ENCODE data around the gene TMPRSS13. TPM values are rescaled to one million over a fixed set of nuclear protein-coding genes. Genes with fewer than 3 reads are reported as not detected.
A peak's percentile ranks its signal among the peaks of the same experiment; 100 is the strongest.

TMPRSS13 gene
- total and polyA plus RNA-seq, 8 donors, result 0.19 to 3.8 (median 1.2) TPM; not detected in 3

DNA sequence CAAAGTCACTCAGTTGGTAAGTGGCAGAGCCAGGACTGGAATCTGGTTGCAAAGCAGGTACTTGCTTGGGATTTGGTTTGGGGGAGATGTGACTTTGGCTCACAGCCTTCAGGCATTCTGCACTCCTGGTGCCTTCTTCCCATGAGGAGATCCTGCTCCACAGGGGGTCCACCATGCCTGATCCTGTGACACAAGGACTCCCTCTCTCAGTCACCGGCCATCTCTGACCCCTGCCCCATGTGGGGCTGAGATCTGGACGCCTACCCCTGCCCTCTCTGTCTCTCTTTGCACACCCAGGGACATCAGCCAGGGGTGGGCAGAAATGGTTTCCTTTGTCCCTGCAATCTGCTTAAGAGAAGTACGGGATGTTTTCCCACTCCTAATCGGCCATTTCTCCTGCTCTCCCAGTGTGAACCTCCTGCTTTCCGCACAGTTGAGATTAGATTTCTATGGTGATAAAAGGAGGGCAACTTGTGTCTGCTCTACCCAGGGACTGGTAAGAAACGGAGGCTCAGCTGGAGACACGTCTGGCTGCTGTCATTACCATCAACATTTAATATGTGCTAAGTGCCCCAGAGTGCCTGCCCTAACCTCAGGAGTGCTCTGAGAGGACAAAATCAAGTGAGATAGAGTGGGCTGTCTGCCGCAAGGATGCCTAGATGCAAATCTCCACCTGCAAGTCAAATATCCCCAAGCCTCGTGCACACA, 41.6 kb downstream of the TMPRSS13 start:
- intact Hi-C loops (cut with DNase I; ENCODE audit: low total_unique reads), result no loop called here
- Histone ChIP-seq H3K27ac (peak overlapping the region in 1 of 5 donors; percentile 47), H3K36me3 (no peaks in the 10 kb centered on the region), H3K4me1 (peaks cover 3 to 36% (median 20%) of the 10 kb centered on the region in 4 donors), H3K9me3 (no peaks in the 10 kb centered on the region), H3K4me3 (no peak overlapping the region), H3K27me3 (peaks cover 0 to 15% (median 0%) of the 10 kb centered on the region in 3 donors)
- WGBS, 5 donors, result 39 to 67% (median 43%) methylated on average over 9 of the region's 9 CpGs
- peak in 1 of 2 donors; percentile 13 for DNase-seq
- no peak for TF ChIP-seq POLR2AphosphoS5 (IDR thresholded peaks at IDR 0.05)
- TF ChIP-seq EP300 (IDR thresholded peaks at IDR 0.05), result no peak
- no peak for TF ChIP-seq POLR2A (IDR thresholded peaks at IDR 0.05)
- TF ChIP-seq, protein P1, sequence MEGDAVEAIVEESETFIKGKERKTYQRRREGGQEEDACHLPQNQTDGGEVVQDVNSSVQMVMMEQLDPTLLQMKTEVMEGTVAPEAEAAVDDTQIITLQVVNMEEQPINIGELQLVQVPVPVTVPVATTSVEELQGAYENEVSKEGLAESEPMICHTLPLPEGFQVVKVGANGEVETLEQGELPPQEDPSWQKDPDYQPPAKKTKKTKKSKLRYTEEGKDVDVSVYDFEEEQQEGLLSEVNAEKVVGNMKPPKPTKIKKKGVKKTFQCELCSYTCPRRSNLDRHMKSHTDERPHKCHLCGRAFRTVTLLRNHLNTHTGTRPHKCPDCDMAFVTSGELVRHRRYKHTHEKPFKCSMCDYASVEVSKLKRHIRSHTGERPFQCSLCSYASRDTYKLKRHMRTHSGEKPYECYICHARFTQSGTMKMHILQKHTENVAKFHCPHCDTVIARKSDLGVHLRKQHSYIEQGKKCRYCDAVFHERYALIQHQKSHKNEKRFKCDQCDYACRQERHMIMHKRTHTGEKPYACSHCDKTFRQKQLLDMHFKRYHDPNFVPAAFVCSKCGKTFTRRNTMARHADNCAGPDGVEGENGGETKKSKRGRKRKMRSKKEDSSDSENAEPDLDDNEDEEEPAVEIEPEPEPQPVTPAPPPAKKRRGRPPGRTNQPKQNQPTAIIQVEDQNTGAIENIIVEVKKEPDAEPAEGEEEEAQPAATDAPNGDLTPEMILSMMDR (IDR thresholded peaks at IDR 0.05), result no peak

DNA sequence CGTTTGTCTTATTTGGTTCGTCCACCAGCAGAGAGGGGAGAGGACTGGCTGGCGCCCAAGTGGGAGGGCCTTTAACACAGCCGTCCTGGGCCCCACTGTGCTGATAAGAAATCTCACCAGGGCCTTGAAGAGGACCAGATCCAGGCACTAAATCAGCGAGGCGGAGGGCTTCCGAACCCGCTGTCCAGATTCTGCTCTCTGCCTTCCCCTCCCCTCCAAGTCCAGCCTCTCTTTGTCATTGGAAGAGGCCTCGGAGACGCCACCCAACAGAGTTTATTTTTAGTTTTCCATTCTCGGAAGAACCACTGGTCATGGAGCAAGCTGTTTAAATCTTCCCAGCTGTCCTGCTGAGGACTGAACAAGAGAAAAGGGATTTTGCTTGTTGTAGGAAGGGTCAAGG, 43.4 kb downstream of the TMPRSS13 start:
- Histone ChIP-seq H3K4me3 (no peak overlapping the region), H3K27ac (peak overlapping the region; percentile 64 to 83 (median 78)), H3K27me3 (peaks cover 0 to 15% (median 0%) of the 10 kb centered on the region in 3 donors), H3K36me3 (no peaks in the 10 kb centered on the region), H3K4me1 (peaks cover 3 to 49% (median 23%) of the 10 kb centered on the region in 4 donors), H3K9me3 (no peaks in the 10 kb centered on the region)
- TF ChIP-seq EP300 (IDR thresholded peaks at IDR 0.05), result no peak
- peak in 1 of 3 donors; percentile 29 for TF ChIP-seq POLR2AphosphoS5 (IDR thresholded peaks at IDR 0.05)
- DNase-seq, result peak in 1 of 2 donors; percentile 93
- intact Hi-C loops (cut with DNase I; ENCODE audit: low total_unique reads), result no loop called here
- WGBS, 5 donors, result 17 to 38% (median 31%) methylated on average over 11 of the region's 11 CpGs

DNA sequence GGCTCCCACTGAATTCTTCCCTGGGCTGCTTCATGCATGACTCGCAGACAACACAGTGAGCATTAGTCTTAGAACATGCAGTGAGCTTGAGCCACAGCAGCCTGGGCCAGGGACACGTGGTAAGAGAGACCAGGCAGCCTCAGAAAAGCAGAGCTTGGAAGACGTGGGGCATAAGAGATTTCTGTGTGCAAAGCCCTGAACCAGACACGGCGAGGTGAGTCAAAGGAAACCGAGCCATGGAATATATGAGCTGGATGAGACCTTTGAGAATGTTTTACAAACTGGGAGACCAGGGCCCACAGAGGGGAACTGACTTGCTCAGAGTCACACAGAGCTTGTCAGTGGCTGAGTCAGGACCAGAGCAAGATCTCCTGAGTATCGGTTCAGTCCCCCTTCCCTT, 44.2 kb downstream of the TMPRSS13 start:
- WGBS, 5 donors, result 60 to 82% (median 75%) methylated on average over 7 of the region's 7 CpGs
- H3K4me1 ChIP-seq, result peaks cover 3 to 50% (median 23%) of the 10 kb centered on the region in 4 donors
- no peaks in the 10 kb centered on the region for H3K36me3 ChIP-seq
- peaks cover 0 to 17% (median 0%) of the 10 kb centered on the region in 3 donors for H3K27me3 ChIP-seq
- H3K27ac ChIP-seq, result peak overlapping the region in 4 of 5 donors; percentile 74 to 83 (median 78)
- no peaks in the 10 kb centered on the region for H3K9me3 ChIP-seq
- intact Hi-C loops (cut with DNase I; ENCODE audit: low total_unique reads), result no loop called here
- H3K4me3 ChIP-seq, result no peak overlapping the region
- DNase-seq, result peak in 1 of 2 donors; percentile 46
- TF ChIP-seq, protein P1 (IDR thresholded peaks at IDR 0.05), result no peak
- TF ChIP-seq EP300 (IDR thresholded peaks at IDR 0.05) (no peak), POLR2AphosphoS5 (IDR thresholded peaks at IDR 0.05) (no peak), POLR2A (IDR thresholded peaks at IDR 0.05) (no peak)

DNA sequence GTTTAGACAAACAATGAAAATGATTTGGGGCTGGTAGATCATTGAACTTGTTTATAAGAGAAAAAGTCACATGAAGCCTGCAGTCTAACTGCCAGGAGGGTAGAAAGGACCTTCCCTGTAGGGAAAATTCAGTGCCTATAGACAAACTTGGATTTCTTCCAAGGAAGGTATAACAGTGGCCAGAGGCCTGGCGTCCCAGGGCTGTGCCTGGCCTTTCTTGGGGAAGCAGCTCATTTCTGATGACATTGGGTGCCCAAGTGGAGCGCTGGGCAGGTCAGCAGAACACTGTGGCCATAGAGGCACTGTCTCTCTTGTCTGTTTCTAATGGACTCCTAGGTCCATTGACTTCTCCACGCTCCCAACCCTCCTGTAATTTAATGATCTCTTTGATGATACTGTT, 46.1 kb downstream of the TMPRSS13 start:
- Histone ChIP-seq H3K27me3 (peaks cover 0 to 36% (median 6%) of the 10 kb centered on the region in 3 donors), H3K27ac (peak overlapping the region in 2 of 5 donors; percentile 4 to 83), H3K4me3 (no peak overlapping the region), H3K4me1 (peaks cover 3 to 47% (median 21%) of the 10 kb centered on the region in 4 donors), H3K36me3 (no peaks in the 10 kb centered on the region), H3K9me3 (no peaks in the 10 kb centered on the region)
- WGBS, 5 donors, result 66 to 83% (median 75%) methylated on average over 3 of the region's 3 CpGs
- DNase-seq, result peak in 1 of 2 donors; percentile 10
- TF ChIP-seq POLR2A (IDR thresholded peaks at IDR 0.05) (no peak), POLR2AphosphoS5 (IDR thresholded peaks at IDR 0.05) (no peak), EP300 (IDR thresholded peaks at IDR 0.05) (no peak)
- TF ChIP-seq, protein P1 (IDR thresholded peaks at IDR 0.05), result no peak
- intact Hi-C loops (cut with DNase I; ENCODE audit: low total_unique reads), result no loop called here
